GM19468 (cell line): ENCODE measurements around the gene RASSF5.

Experiments used
- ATAC-seq: cut with Tn5 transposase; IDR thresholded peaks from one replicate; pipeline ENCODE4 v1.9.1; 2021; ENCODE audit warnings: mild to moderate bottlenecking, moderate library complexity, moderate number of reproducible peaks; ENCODE audit not compliant: unreplicated experiment; ENCODE audit errors: extremely low read depth

The RASSF5 gene

DNA sequence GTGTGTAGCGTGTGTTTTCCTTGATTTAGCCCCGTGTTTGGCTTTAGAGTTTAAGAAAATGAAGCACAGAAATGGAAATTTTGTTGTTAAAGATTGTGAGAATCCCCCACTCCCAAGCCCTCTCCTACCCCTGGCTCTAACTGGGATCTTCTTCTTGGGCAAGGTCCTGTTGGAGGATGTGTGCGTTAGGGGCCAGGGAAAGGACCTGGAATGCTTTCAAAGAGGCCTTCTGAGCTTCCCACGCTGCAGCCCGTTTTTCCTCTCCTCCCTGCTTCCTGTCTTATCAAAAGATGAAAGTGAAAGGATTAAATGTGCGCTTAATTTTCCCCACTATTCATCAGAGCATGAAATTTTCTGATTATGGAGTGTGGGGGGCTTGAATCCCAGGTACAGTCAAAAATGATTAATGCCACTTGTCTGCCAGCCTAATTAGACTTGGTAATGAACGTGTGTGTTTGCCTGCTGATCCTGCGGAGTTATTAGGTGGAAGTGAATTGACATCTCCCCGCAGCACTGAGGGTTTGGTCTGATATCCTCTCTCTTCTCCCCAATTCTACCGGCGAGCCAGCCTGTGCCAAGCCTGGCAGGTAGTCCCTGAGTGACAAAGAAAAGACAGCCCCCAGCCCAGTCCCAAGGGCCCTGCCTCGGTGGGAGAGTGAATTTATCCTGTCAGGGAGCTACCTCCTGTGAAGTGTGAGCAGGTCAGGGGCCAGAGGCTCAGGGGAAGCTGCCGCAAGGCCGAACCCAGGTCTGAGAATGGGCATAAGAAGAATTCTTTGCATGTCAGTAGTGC is 4.9 kb downstream of the RASSF5 start:
- ATAC-seq: no peak

GRCh38 chr1:206512851-206513180 is 5.5 kb downstream of the RASSF5 start:
- no peak for ATAC-seq

DNA sequence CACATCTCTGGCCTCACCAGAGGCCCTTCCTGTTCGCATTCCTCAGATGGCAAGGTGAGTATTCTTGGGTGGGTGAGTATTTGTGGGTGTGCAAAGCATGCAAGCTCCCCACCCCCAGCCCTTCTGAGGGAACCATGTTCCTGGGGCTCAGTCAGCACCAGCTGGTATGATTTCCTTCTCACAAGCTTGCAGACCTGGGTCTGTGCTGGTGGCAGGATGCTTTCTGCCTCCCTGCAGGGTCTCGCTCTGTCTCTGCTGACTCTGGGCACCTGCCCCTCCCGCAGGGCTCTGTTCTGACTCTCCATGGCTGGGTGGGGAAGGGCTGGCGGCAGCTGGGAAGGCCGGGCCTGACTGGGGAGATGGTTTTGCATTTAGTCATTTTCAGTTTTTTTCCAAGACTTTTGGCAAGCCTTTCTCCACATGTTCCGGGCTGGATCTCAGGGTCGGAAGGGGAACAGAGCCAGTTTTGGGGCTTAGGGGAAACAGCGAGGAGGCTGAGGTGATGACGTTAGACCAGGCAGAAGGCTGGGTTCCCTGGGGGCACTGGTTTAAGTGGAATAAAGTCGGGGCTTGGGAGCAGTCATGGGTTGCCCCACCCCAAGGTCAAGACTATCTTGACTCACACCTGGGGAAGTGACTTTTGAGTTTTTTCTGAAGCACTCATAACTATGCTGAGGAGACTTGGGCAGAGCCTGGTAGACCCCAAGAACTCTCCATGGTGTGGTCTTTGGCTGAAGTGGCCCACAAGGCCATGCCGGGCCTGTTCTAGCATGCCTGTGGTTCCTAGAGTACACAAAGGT is 6.2 kb downstream of the RASSF5 start:
- no peak for ATAC-seq

DNA sequence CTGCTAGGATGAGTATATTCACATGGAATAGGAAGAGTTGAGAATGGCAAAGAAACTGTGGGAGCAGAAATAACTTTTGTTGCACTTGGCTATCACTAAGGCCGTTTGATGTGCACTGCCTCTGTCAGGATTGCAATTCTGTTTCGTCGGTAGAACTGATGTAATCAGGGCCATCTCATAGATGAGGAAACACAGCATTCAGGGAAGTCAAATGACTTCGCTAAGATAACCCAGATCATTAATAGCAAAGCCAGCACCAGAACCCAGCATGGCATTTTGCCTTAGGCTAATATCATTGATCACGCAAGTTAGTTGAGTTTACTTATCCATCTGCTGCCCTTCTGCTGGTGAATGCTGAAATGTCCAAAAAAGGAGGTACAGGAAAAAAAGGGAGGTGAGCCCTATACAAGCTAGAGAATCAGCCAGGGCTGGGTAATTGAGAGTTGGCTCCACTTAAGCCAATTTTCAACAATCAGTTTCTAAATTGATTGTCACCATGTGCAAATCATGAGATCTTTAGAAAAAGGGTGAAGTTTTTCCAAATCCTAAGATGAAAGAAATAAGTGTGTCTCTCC is 7.6 kb downstream of the RASSF5 start:
- ATAC-seq: no peak

DNA sequence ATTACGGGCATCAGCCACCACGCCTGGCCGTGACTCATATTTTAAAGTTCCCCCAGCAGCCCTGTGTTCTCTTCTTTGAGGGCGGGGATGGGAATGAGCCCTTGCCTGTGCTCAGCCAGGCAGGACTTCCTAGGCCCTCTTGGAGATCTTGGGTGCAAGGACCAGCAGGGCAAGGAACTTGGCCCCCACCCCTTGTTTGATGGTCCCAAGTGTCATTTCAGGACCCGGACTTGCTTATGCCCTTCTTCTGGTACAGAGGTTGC is 9.3 kb downstream of the RASSF5 start:
- no peak for ATAC-seq

DNA sequence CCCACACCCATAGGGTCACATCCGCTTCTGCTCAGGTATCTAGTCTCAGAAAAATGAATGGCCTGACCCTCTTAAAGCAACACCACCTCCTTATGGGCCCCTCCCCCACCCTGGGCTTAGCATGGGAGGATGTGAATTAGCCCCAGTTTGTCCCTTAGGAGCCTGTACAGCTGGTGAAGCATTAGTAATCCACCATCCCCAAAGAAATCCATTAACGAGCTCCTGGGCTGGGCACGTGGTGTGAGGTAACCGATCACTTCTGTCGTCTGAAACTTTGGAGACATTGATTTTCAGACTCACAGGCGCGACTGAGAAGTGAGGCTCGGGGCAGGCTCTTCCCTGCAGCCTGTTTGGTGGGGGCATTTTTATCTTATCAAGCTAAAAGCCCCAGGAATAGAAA is 10.5 kb downstream of the RASSF5 start:
- ATAC-seq: no peak

GRCh38 chr1:206518206-206518605 is 10.9 kb downstream of the RASSF5 start:
- ATAC-seq: no peak

DNA sequence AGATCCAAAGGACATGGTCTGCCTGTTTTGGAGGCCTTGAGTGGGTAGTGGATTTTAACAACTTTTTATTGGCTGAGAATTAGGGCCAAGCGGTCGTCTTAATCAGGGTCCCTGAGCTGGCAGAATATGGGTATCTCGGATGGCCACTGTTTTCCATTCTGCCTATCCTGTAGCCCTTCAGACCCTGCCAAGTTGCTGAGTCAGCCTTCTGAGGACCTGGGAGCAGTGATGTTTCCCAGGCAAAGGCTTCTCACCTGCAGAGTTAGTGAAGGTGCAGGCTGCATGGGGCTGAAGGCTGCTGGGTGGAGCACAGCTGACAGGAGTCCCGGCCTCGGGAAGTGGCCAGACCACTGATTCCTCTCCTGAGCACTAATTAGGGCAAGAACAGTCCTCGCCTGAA is 11.4 kb downstream of the RASSF5 start:
- no peak for ATAC-seq

DNA sequence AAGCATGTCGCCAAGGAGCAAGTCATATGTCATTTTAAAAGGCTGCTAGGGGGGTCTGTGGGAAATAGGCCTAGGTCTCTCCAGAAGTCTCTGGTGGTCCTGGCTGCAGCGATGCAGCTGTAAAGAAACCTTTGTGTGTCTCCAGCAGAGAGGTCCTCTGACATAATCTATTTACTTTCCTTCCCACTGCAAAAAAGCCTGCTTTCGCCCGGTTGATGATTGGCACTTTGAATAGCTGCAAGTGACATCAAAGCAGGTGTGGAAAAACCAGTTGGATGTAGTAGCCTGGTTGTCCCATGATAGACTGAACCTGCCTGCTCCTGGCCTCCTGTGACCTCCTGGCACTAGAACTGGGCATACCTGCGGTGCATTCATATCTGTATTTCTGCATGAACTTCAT is 13.8 kb downstream of the RASSF5 start:
- no peak for ATAC-seq

GRCh38 chr1:206521694-206522402 is 14.5 kb downstream of the RASSF5 start:
- ATAC-seq: no peak

DNA sequence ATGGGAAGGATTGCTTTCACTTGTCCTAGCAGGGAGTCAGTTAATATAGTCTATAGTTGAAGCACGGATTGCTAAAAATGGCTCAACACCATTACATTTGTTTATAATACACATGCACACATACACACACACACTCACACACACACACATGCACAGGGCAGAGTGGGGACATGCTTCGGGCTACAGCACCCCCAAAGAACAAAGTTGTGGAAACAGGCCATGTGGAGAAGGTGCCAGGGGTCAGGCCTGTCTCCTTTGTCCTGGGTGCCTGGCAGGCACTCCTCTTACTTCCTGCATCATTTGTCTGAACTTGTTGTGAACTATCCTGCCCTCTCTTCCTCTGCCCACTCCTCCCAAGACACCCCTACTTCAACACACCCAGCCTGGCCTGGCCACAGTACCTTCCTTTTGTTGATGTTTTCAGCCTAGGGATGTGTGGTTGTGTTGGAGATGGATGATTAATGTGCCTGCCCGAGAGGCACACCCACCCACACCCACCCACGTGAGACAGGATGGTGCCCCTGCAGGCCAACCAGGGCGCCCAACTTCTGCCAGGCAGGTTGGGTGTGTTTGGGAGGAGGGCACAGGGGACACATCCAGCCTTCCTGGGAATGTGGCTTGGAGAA is 17.5 kb downstream of the RASSF5 start:
- ATAC-seq: no peak

- ATAC-seq: no peak
Measured at GRCh38 chr1:206526064-206526911, 19.0 kb downstream of the RASSF5 start.

GRCh38 chr1:206529425-206529824 is 22.1 kb downstream of the RASSF5 start:
- no peak for ATAC-seq

- ATAC-seq: no peak
Measured at GRCh38 chr1:206532368-206532767, 25.0 kb downstream of the RASSF5 start.

DNA sequence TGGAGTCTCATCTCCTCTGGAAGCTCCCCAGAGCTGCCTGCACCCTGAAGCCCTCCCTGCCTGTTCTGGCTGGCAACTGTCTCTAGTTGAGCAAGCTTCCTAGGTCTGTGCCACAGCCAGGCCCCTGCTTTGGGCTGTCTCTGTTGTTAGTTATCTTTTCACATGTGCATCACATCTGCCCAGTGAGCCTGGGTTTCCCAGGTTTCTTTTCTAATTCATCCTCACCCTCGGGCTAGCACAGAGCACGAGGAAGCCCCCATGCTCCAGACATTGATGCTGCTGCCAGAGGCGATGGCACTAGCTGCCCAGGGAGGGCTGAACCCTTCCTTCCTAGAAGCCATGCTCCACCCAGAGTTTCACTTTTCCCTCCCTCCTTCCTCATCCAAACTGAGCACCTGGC is 27.2 kb downstream of the RASSF5 start:
- ATAC-seq: no peak

GRCh38 chr1:206535853-206536188 is 28.5 kb downstream of the RASSF5 start:
- ATAC-seq: no peak

DNA sequence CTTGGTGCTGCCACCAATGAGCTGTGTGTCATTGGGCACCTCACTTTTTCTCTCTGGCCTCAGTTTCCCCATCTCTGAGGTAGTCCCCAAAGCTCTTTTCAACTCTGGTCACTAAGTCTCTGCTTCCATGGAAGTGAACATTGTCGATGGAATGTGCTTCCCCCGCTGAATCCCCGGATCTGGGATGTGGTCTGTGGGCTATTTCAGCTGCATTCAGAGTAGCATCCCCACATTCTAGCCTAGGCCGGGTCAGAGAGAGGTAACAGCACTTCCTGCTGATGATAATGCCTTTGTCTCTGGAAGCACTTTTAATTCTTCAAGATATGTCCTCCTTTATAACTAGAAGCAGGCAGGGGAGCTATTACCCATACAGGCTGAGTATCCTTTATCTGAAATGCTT is 29.8 kb downstream of the RASSF5 start:
- no peak for ATAC-seq

GRCh38 chr1:206538086-206538770 is 30.9 kb downstream of the RASSF5 start:
- no peak for ATAC-seq

DNA sequence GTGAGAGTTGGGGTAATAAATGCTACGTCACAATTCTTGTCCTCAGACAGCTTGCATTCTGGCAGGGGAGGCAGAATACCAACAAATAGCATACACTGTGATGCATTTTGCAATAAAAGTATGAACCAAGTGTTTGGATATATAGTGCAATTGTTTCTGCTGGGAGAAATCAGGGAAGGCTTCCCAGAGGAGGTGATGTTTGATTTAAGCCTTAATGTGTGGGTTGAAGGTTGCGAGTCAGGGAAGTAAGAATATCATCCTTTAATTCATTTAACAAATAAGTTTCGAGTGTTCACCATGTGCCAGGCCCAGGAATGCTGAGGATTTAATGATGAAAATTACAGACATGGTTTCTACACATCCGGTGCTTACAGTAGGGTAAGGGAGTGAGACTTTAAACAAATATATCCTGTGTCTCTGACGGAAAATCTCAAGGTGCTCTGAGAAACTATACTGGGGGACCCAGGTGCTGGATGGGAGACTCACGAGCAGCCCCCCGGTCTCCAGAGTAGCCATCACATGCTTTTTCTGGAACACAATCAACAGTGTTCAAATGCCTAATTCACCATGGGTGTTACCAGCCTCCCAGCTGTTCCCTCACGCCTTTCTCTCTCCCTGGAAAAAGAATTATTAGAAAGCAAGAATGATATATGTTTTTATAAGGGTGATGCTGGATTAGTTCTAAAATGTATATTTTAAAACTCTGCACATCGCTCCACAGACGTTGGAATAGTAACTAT is 31.7 kb downstream of the RASSF5 start:
- ATAC-seq: no peak
